Spleen (tissue), 7 donors: Measurements from ENCODE around the gene P2RX4.

ENCODE experiments used
- CTCF ChIP-seq, 11 experiments: fragments of 200-600 bp in 7 of 11; fragments of 450-650 bp in 4 of 11; sonication (generic) in 4 of 11; IDR thresholded peaks in 8 of 11; conservative IDR thresholded peaks in 3 of 11; 1 replicate in 7 of 11; 2 replicates in 4 of 11; pipeline versions ENCODE4 v1.4.0 to v1.8.0; 2016 to 2021; ENCODE audit warnings: antibody characterized with exemption in 11 of 11, inconsistent platforms in 4 of 11, mild to moderate bottlenecking in 1 of 11
- POLR2A ChIP-seq, 3 donors: fragments of 450-650 bp; IDR thresholded peaks; one replicate each; pipeline ENCODE4 v1.5.1; 2017; ENCODE audit warnings: antibody characterized with exemption in 3 of 3, mild to moderate bottlenecking in 1 of 3
- POLR2AphosphoS5 ChIP-seq, 3 donors: sonication (generic); formaldehyde crosslinking; IDR thresholded peaks; one replicate each; pipeline ENCODE4 v1.5.1; 2017; ENCODE audit warnings: antibody characterized with exemption in 3 of 3
- donor health status: DM: no; HTN: no; CAD: no; lungs with moderate emphysema.
- donor health status: DM: no; HTN: no; CAD: no.
- donor health status: DM: no; HTN: no; CAD: no.

GRCh38 chr12:121187501-121187900 is 22.4 kb upstream of the P2RX4 start:
- TF ChIP-seq CTCF (IDR thresholded peaks at IDR 0.05 in 8 of 11, conservative IDR thresholded peaks at IDR 0.05 in 3 of 11), result no peak
- TF ChIP-seq POLR2A (IDR thresholded peaks at IDR 0.05), result no peak
- no peak for TF ChIP-seq POLR2AphosphoS5 (IDR thresholded peaks at IDR 0.05)
